SU-DHL-6 (cell line): ENCODE measurements around the gene PPP1R3G.

Experiments used
- H2AFZ ChIP-seq: fragments of 200-600 bp; sonication (generic); 2 replicates; pipeline ENCODE4 v1.6.1; 2014; ENCODE audit warnings: low read depth, mild to moderate bottlenecking, moderate library complexity, mixed read lengths, antibody characterized with exemption, low read length; ENCODE audit not compliant: severe bottlenecking
- H3F3A ChIP-seq: fragments of 200-600 bp; shearing (Covaris generic); 2 replicates; pipeline ENCODE4 v1.6.0; 2016; ENCODE audit warnings: antibody characterized with exemption, mild to moderate bottlenecking; ENCODE audit not compliant: insufficient read depth
- H3K27ac ChIP-seq: fragments of 200-600 bp; sonication (generic); 2 replicates; pipeline ENCODE4 v1.5.1; 2016; ENCODE audit warnings: low read depth, mild to moderate bottlenecking, low read length, moderate library complexity, mixed read lengths
- H3K27me3 ChIP-seq: fragments of 200-600 bp; sonication (generic), shearing (Covaris generic); 2 replicates; pipeline ENCODE4 v1.6.0; 2014; ENCODE audit warnings: mild to moderate bottlenecking, low read length
- H3K36me3 ChIP-seq: fragments of 200-600 bp; sonication (generic); 2 replicates; pipeline ENCODE4 v1.6.1; 2014; ENCODE audit warnings: mild to moderate bottlenecking, low read length, mixed read lengths
- H3K4me2 ChIP-seq: fragments of 300-600, 200-600 bp; shearing (Covaris generic), sonication (generic); 2 replicates; pipeline ENCODE4 v1.6.0; 2014; ENCODE audit warnings: low read length, low read depth, mild to moderate bottlenecking; ENCODE audit not compliant: poor library complexity, severe bottlenecking
- H3K4me3 ChIP-seq: fragments of 200-600 bp; sonication (generic); 2 replicates; pipeline ENCODE4 v1.5.1; 2014; ENCODE audit warnings: antibody characterized with exemption, low read length, mild to moderate bottlenecking, mixed read lengths; ENCODE audit not compliant: insufficient read depth, poor library complexity, severe bottlenecking
- H3K79me2 ChIP-seq: fragments of 200-600 bp; sonication (generic); 2 replicates; pipeline ENCODE4 v1.6.1; 2014; ENCODE audit warnings: mild to moderate bottlenecking, low read length, moderate library complexity; ENCODE audit not compliant: insufficient read depth
- H3K9ac ChIP-seq: fragments of 200-600 bp; sonication (generic); 2 replicates; pipeline ENCODE4 v1.7.0; 2014; ENCODE audit warnings: mild to moderate bottlenecking, low read length
- H3K9me2 ChIP-seq: fragments of 200-600 bp; sonication (generic); replicated peaks from 2 replicates; pipeline ENCODE4 v1.6.1; 2014; ENCODE audit warnings: low read length; ENCODE audit not compliant: insufficient read depth
- H3K9me3 ChIP-seq: fragments of 200-600 bp; sonication (generic); 2 replicates; pipeline ENCODE4 v1.6.1; 2014; ENCODE audit warnings: low read length, mixed read lengths; ENCODE audit not compliant: insufficient read depth
- H4K20me1 ChIP-seq: fragments of 200-600 bp; sonication (generic); 2 replicates; pipeline ENCODE4 v1.6.1; 2014; ENCODE audit warnings: low read depth, mild to moderate bottlenecking, antibody characterized with exemption, low read length, moderate library complexity, mixed read lengths
- EZH2phosphoT487 ChIP-seq: fragments of 200-600 bp; sonication (generic), shearing (Covaris generic); conservative IDR thresholded peaks from 2 replicates; pipeline ENCODE4 v1.6.1; 2018; ENCODE audit warnings: mild to moderate bottlenecking, antibody characterized with exemption, low read length, moderate library complexity, mixed read lengths
- TF ChIP-seq, protein P1 (sequence below): fragments of 200-600 bp; sonication (generic); IDR thresholded peaks from one replicate; pipeline ENCODE4 v1.5.1; 2017; ENCODE audit warnings: antibody characterized with exemption, mild to moderate bottlenecking, low read length, moderate library complexity; ENCODE audit not compliant: insufficient read depth, poor library complexity, severe bottlenecking

Gene PPP1R3G

DNA sequence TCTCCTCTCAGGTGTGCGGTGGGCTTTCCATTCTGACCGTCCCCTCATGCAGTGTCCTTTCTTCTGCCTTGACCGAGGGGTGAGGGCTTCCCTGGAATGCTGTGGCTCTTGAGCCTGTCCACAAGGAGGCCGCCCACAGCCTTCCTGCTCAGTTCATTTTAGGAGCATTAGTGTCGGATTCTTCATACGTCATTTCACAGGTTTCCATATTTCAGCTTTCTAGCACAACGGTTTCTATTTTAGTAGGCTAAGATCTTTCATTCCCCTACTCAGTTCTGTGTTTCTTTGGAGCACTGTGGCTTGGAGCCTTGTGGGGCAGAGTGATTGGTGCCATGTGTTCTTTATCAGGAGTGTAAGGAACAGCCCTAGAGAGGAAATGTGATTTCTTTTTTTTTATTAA lies 5.5 kb downstream of the PPP1R3G start:
- H3F3A ChIP-seq: no peaks in the 10 kb centered on the region

DNA sequence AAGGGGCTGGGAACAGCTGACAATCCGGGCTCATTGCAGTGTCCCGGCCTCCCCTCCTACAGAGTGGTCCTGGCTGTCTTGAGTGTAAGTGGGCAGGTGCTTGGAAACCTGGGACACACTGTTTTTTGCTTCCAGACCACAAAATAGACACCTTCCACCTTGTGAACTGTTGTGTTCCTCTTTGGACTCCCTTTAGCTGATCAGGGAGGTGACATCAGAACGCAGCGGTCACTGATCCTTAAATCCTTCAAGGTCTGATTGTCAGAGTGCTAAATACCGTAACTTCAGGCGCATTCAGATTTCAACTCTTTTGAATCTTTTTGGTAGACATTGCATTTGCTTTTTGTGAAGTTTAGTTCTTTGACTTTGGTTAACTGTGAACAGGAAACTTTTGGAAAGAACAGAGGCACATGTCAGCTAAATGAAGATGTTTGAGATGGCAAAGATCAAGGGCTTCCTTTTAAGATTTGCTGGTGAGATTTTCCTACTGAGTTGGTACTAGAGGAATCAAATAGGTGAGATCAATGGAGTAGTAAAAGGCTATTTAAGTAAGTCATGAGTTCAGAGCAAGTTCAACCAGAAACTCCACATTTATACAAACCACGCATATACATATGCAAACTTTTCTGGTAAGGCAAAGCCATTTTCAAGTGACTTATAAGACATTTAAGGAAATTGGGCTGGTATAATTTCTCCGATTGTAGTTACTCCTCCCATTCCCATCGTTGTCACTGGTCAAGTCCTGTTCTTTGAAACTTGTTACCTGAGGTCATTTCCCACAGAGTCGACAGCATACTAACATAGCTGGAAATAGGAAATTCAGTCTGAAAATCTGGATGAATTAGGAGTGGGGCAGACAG lies 6.3 kb downstream of the PPP1R3G start:
- no peak overlapping the region for H3K4me2 ChIP-seq
- H3K9me2 ChIP-seq: no peaks in the 10 kb centered on the region
- no peak overlapping the region for H3K9ac ChIP-seq
- no peaks in the 10 kb centered on the region for H3K79me2 ChIP-seq
- no peak overlapping the region for H2AFZ ChIP-seq
- no peaks in the 10 kb centered on the region for H3K9me3 ChIP-seq
- H3K27ac ChIP-seq: no peak overlapping the region
- no peaks in the 10 kb centered on the region for H3K36me3 ChIP-seq
- no peaks in the 10 kb centered on the region for H3F3A ChIP-seq
- H3K27me3 ChIP-seq: no peaks in the 10 kb centered on the region
- TF ChIP-seq EZH2phosphoT487: no peak
- TF ChIP-seq, protein P1, sequence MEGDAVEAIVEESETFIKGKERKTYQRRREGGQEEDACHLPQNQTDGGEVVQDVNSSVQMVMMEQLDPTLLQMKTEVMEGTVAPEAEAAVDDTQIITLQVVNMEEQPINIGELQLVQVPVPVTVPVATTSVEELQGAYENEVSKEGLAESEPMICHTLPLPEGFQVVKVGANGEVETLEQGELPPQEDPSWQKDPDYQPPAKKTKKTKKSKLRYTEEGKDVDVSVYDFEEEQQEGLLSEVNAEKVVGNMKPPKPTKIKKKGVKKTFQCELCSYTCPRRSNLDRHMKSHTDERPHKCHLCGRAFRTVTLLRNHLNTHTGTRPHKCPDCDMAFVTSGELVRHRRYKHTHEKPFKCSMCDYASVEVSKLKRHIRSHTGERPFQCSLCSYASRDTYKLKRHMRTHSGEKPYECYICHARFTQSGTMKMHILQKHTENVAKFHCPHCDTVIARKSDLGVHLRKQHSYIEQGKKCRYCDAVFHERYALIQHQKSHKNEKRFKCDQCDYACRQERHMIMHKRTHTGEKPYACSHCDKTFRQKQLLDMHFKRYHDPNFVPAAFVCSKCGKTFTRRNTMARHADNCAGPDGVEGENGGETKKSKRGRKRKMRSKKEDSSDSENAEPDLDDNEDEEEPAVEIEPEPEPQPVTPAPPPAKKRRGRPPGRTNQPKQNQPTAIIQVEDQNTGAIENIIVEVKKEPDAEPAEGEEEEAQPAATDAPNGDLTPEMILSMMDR: no peak
- H3K4me3 ChIP-seq: no peak overlapping the region
- no peaks in the 10 kb centered on the region for H4K20me1 ChIP-seq

More for the DNA sequence above, 5.5 kb downstream of the PPP1R3G start:
- no peak overlapping the region for H3K9ac ChIP-seq
- TF ChIP-seq EZH2phosphoT487: no peak
- TF ChIP-seq, protein P1: no peak
- no peaks in the 10 kb centered on the region for H3K9me2 ChIP-seq
- H3K9me3 ChIP-seq: no peaks in the 10 kb centered on the region
- no peaks in the 10 kb centered on the region for H3K36me3 ChIP-seq
- no peak overlapping the region for H3K27ac ChIP-seq
- H2AFZ ChIP-seq: no peak overlapping the region
- no peaks in the 10 kb centered on the region for H4K20me1 ChIP-seq
- H3K27me3 ChIP-seq: no peaks in the 10 kb centered on the region
- no peaks in the 10 kb centered on the region for H3K79me2 ChIP-seq
- H3K4me3 ChIP-seq: no peak overlapping the region
- H3K4me2 ChIP-seq: no peak overlapping the region

DNA sequence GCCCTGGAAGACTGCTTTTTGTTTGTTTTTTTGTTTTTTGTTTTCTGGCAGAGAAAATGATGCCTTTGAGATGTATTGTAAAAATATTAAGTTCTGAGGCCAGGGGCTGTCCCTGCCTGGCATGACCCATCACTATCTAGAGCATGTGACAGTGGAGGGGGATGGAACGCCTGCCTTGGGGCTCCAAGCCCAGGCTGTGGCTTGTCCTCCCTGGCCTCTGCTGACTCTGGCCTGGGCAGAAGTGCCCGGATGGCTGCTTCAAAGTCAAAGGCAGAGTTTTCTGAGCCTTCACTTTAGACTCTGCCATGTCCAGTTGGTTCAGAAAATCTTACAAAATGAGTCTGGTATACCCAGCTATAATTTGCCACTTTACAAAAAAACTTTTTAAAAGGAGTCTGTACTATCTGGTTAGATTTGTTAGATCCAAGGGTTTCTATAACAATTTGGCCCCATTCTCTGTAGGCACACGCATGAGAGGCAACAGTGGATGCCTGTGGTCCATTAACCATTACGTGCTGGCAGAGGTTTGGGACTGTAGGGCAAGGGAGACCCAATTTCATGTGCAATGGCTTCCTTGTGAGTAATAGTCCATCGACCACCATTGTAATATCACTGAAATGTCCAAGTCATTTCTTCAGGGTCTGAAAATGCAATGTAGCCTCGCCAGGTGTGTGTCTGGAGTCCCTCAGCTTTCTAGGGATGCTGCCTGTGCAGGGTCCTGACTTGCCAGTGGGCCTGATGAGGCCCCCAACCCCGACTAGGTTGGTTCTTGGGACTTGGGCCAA lies 8.3 kb downstream of the PPP1R3G start:
- Histone ChIP-seq H2AFZ (no peak overlapping the region), H3K79me2 (no peaks in the 10 kb centered on the region), H3K27ac (no peak overlapping the region), H3K9me2 (no peaks in the 10 kb centered on the region), H3K4me2 (no peak overlapping the region), H4K20me1 (no peaks in the 10 kb centered on the region), H3F3A (no peaks in the 10 kb centered on the region), H3K27me3 (no peaks in the 10 kb centered on the region), H3K4me3 (no peak overlapping the region), H3K9ac (no peak overlapping the region), H3K9me3 (no peaks in the 10 kb centered on the region), H3K36me3 (no peaks in the 10 kb centered on the region)
- TF ChIP-seq, protein P1: no peak
- TF ChIP-seq EZH2phosphoT487: no peak
